HEK293 (cell line): Measurements from ENCODE around the gene UCKL1.

Experiments used
- ZNF350 ChIP-seq: fragments of 450-650 bp; formaldehyde crosslinking; IDR thresholded peaks from 2 replicates; pipeline ENCODE4 v1.5.0; 2017; ENCODE audit warnings: missing biosample characterization, mild to moderate bottlenecking, missing genetic modification characterization
- ZNF768 ChIP-seq: fragments of 450-650 bp; formaldehyde crosslinking; IDR thresholded peaks from 2 replicates; pipeline ENCODE4 v1.5.1; 2018; ENCODE audit warnings: missing biosample characterization, mild to moderate bottlenecking, missing genetic modification characterization
- ZNF792 ChIP-seq: fragments of 450-650 bp; formaldehyde crosslinking; IDR thresholded peaks from 2 replicates; pipeline ENCODE4 v1.5.1; 2016; ENCODE audit warnings: missing biosample characterization, missing genetic modification characterization
- TF ChIP-seq, protein P1 (sequence below): fragments of 450-650 bp; formaldehyde crosslinking; IDR thresholded peaks from 2 replicates; pipeline ENCODE4 v1.5.1; 2016; ENCODE audit warnings: missing biosample characterization, missing genetic modification characterization

DNA sequence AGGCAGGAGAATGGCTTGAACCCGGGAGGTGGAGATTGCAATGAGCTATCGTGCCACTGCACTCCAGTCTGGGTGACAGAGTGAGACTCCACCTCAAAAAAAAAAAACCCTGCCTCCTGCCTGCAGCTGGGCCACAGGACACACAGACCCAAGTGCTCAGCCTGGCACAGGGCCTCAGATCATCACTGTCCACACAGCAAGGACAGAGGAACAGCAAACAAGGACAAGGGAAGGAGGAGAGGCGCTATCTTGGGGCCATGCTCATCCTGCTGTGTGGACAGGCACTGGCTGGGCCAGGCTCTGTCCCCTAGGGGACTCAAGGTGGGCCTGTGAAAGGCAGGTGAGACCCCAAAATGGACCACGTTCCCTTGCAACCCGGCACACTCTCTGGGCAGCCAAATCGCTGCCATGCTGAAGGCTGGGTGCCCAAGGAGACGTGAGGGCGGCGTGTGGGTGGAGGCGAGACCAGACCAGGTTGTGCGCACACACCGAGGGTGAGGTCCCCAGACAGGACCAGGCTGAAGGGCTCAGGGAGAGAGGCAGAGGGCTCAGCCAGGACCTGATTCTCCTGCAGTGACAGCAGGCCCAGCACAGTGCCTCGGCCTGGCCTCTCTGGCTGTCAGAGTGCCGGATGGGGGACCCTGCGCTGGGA, 9.1 kb downstream of the UCKL1 start:
- TF ChIP-seq ZNF792 (tag by site-specific recombination) (no peak), ZNF350 (tag by site-specific recombination) (no peak), ZNF768 (tag by site-specific recombination) (no peak)
- TF ChIP-seq, protein P1, sequence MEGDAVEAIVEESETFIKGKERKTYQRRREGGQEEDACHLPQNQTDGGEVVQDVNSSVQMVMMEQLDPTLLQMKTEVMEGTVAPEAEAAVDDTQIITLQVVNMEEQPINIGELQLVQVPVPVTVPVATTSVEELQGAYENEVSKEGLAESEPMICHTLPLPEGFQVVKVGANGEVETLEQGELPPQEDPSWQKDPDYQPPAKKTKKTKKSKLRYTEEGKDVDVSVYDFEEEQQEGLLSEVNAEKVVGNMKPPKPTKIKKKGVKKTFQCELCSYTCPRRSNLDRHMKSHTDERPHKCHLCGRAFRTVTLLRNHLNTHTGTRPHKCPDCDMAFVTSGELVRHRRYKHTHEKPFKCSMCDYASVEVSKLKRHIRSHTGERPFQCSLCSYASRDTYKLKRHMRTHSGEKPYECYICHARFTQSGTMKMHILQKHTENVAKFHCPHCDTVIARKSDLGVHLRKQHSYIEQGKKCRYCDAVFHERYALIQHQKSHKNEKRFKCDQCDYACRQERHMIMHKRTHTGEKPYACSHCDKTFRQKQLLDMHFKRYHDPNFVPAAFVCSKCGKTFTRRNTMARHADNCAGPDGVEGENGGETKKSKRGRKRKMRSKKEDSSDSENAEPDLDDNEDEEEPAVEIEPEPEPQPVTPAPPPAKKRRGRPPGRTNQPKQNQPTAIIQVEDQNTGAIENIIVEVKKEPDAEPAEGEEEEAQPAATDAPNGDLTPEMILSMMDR (tag by site-specific recombination): no peak
